NCI-H187 treated with DMSO at 0.1 percent for 48 hours (cell line): ENCODE measurements around the gene PCDHA9.
"Not testable (repeated sequence)": the region's sequence is repeated elsewhere in the genome, so short reads cannot be mapped to it uniquely, and the experiment has no call there.

Experiments
- DNase-seq: peaks from one replicate; lab custom pipeline; 2025; lab: John Stamatoyannopoulos, UW

Gene PCDHA9

DNA sequence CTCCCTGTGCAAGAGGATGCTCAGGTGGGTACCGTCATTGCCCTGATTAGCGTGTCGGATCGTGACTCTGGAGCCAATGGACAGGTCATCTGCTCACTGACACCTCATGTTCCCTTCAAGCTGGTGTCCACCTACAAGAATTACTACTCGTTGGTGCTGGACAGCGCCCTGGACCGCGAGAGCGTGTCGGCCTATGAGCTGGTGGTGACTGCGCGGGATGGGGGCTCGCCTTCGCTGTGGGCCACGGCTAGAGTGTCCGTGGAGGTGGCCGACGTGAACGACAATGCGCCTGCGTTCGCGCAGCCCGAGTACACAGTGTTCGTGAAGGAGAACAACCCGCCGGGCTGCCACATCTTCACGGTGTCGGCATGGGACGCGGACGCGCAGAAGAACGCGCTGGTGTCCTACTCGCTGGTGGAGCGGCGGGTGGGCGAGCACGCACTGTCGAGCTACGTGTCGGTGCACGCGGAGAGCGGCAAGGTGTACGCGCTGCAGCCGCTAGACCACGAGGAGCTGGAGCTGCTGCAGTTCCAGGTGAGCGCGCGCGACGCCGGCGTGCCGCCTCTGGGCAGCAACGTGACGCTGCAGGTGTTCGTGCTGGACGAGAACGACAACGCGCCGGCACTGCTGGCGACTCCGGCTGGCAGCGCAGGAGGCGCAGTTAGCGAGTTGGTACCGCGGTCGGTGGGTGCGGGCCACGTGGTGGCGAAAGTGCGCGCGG is 28.5 kb downstream of the PCDHA9 start:
- DNase-seq: not testable (repeated sequence)

DNA sequence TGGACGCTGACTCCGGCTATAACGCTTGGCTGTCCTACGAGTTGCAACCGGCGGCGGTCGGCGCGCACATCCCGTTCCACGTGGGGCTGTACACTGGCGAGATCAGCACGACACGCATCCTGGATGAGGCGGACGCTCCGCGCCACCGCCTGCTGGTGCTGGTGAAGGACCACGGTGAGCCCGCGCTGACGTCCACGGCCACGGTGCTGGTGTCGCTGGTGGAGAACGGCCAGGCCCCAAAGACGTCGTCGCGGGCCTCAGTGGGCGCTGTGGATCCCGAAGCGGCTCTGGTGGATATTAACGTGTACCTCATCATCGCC is 29.0 kb downstream of the PCDHA9 start:
- DNase-seq: no peak

DNA sequence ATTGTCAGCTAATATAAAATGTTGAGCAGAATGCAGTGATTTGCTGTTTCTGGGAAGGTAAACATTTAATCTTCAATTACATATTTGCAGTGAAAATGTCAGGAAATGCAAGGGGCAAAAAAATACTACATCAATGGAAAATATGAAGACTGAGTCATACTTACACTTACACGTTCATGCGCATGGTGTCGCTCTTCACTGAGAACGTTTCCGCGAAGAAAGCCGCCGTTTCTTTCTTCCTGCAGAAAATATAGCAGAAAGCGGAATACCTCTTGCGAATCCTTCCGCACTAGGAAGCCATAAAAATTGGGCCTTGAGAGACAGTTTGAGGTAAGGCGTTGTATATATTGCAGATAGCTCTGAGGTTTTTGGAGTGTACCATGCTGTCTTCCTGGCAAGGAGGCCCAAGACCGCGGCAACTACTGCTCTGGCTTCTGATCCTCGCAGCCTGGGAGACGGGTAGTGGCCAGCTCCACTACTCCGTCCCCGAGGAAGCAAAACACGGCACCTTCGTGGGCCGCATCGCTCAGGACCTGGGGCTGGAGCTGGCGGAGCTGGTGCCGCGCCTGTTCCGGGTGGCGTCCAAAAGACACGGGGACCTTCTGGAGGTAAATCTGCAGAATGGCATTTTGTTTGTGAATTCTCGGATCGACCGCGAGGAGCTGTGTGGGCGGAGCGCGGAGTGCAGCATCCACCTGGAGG is 33.9 kb downstream of the PCDHA9 start, which contains the start of gene PCDHA13:
PCDHA13 (plus strand) TSS at position 236 of the 702 bp plus-strand sequence; CDS start at position 381, 145 bp downstream.
- DNase-seq: no peak

DNA sequence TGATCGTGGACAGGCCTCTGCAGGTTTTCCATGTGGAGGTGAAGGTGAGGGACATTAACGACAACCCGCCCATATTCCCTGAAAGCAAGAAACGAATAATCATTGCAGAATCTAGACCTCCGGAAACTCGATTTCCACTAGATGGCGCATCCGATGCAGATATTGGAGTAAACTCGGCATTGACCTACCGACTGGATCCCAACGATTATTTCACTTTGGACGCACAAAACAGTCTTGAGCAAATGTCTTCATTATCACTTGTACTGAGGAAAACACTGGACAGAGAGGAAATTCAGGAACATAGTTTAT is 34.4 kb downstream of the PCDHA9 start:
- DNase-seq: no peak

DNA sequence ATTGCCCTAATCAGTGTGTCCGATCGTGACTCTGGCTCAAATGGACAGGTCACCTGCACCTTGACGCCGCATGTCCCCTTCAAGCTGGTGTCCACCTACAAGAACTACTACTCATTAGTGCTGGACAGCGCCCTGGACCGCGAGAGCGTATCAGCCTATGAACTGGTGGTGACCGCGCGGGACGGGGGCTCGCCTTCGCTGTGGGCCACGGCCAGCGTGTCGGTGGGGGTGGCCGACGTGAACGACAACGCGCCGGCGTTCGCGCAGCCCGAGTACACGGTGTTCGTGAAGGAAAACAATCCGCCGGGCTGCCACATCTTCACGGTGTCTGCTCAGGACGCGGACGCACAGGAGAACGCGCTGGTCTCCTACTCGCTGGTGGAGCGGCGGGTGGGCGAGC is 35.2 kb downstream of the PCDHA9 start:
- no peak for DNase-seq

DNA sequence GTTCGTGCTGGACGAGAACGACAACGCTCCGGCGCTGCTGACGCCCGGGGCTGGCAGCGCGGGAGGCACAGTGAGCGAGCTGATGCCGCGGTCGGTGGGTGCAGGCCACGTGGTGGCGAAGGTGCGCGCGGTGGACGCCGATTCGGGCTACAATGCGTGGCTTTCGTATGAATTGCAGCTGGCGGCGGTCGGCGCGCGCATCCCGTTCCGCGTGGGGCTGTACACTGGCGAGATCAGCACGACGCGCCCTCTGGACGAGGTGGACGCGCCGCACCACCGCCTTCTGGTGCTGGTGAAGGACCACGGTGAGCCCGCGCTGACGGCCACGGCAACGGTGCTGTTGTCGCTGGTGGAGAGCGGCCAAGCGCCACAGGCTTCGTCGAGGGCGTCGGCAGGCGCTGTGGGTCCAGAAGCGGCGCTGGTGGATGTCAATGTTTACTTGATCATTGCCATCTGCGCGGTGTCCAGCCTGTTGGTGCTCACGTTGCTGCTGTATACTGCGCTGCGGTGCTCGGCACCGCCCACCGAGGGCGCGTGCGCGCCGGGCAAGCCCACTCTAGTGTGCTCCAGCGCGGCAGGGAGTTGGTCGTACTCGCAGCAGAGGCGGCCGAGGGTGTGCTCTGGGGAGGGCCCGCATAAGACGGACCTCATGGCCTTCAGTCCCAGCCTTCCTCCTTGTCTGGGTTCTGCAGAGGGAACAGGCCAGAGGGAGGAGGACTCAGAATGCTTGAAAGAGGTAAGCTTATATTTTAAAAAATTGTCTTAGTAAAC is 35.9 kb downstream of the PCDHA9 start:
- DNase-seq: no peak
